ENCODE data around the gene ARHGAP1.

The ARHGAP1 gene

DNA sequence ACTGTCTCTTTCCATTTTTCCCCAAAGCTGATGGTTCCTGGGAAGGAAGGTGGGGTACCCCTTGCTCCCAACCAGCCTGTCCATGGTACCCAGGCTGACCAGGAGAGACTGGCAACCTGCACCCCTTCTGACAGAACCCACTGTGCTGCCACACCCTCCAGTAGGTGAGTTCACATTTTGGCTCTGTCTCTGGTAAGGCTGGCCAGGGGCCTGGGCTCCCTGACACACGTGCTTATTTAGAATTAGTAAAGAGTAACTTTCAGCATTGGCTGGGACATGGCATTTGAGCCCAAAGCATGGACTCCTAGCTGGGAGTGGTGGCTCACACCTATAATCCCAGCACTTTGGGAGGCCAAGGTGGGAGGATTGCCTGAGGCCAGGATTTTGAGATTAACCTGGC is 35.1 kb downstream of the ARHGAP1 start:
- no peak for DNase-seq (ENCODE audit: low read depth)
- no peak overlapping the region for H3K4me3 ChIP-seq (ENCODE audit: low read length)
- TF ChIP-seq, protein P1, sequence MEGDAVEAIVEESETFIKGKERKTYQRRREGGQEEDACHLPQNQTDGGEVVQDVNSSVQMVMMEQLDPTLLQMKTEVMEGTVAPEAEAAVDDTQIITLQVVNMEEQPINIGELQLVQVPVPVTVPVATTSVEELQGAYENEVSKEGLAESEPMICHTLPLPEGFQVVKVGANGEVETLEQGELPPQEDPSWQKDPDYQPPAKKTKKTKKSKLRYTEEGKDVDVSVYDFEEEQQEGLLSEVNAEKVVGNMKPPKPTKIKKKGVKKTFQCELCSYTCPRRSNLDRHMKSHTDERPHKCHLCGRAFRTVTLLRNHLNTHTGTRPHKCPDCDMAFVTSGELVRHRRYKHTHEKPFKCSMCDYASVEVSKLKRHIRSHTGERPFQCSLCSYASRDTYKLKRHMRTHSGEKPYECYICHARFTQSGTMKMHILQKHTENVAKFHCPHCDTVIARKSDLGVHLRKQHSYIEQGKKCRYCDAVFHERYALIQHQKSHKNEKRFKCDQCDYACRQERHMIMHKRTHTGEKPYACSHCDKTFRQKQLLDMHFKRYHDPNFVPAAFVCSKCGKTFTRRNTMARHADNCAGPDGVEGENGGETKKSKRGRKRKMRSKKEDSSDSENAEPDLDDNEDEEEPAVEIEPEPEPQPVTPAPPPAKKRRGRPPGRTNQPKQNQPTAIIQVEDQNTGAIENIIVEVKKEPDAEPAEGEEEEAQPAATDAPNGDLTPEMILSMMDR (conservative IDR thresholded peaks at IDR 0.05; ENCODE audit: low read depth, low read length), result no peak

DNA sequence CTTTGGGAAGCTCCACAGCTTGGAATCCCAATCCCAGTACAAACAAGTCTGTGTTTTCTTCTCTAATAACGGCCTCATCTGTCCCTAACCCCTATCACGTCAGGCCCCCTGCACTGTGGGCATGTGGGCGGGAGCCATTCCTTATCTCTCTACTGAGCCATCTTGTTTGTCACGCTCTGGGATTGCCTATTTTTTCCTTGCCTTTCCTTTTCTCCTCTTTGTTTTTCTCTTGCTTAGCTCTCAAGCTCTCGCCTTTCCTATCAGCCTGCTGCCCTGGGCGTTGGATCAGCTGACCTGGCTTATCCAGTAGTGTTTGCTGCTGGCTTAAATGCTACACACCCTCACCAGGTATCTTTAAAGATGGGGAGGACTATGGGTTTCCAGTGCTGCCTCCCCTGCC is 35.8 kb downstream of the ARHGAP1 start:
- TF ChIP-seq, protein P1 (conservative IDR thresholded peaks at IDR 0.05; ENCODE audit: low read depth, low read length), result no peak
- no peak overlapping the region for H3K4me3 ChIP-seq (ENCODE audit: low read length)

DNA sequence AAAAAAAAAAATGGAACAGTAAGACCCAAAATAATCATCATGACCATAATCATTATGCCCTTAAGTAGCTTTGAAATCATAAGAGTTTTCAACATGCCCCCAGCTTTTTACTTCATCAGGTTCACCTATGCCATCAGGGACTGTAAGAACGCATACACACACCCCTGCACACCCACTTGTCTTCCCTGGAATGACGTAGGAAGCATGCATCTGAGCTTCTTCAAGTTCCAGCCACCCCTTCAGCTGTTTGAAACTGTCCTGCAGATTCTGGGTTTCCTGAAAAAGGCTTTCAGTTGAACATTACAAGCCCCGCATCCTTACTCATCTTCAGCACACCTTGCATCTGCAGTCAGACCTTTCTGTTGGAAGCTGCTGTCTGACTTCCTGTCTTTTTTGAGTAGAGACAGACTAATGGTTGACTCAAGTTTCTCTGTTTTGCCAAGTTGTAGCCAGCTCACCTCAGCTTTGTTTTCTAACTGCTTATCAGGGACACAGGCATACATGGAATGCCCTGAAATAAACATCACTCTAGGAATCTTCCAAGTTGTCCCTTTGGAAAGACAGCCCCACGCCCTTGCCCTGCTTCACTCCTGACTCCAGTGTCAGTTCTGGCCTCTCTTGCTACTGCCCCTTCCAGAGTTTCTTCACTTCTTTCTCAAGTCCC is 37.0 kb downstream of the ARHGAP1 start:
- no peak for DNase-seq (ENCODE audit: low read depth)
- H3K4me3 ChIP-seq (ENCODE audit: low read length), result no peak overlapping the region
- TF ChIP-seq, protein P1 (conservative IDR thresholded peaks at IDR 0.05; ENCODE audit: low read depth, low read length), result no peak

More for the DNA sequence above, 35.8 kb downstream of the ARHGAP1 start:
- DNase-seq (ENCODE audit: low read depth), result no peak

DNA sequence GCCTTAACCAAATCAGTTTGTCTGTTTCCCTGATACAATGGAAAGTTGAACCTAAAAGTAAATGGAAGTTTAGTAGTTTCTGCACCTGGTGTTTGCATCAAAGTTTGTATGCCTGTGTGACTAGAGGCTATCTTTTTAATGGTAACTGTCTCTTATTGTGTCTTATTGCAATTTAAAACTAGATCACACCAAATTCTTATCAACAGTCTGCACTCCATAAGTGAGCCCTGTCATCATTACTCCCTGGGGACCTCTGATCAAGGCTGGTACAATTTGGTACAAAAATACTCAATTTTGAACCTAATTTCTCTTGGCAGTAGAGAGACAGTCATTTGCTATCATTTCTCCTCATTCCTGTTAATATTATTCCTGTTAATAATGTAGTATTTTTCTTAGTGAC is 38.1 kb downstream of the ARHGAP1 start:
- DNase-seq (ENCODE audit: low read depth), result no peak
- TF ChIP-seq, protein P1 (conservative IDR thresholded peaks at IDR 0.05; ENCODE audit: low read depth, low read length), result no peak
- H3K4me3 ChIP-seq (ENCODE audit: low read length), result no peak overlapping the region

DNA sequence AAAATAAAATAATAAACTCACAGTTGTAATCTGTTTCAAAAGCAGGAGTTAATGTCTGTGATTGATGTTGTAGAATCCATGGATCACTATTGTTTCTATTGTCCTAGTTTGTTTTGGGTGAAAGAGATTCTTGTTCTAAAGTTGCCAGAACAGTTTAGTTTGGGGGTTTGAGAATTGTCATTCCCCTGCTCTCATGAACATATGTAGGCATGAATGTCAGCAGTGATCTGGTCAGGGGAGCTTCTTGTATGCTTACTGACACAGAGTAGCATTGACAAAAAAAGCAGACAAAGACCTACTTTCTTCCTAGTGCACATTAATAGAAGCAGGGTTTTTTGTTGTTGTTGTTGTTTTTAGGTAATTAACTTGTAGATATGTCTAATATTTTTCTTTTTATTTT is 38.6 kb downstream of the ARHGAP1 start:
- DNase-seq (ENCODE audit: low read depth), result no peak
- TF ChIP-seq, protein P1 (conservative IDR thresholded peaks at IDR 0.05; ENCODE audit: low read depth, low read length), result no peak
- H3K4me3 ChIP-seq (ENCODE audit: low read length), result no peak overlapping the region

DNA sequence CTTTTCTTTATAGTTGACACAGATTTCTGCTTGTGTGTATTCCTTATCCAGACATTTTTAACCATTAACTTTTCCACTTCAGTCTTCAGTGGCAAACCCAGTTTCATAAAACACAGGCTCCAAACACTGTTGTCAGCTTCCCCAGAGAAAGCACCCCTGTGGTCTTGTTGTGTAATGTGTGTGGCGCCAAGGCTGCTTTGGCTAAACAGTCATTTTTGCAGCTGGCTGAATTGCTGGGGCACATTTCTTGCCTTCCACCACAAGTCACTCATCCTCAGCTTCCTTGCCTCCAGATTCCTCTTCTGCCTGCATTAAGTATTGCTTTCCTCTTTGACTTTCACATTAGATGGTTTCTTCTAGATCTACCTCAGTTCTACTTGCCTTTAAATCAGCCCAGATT is 40.5 kb downstream of the ARHGAP1 start:
- no peak overlapping the region for H3K4me3 ChIP-seq (ENCODE audit: low read length)
- TF ChIP-seq, protein P1 (conservative IDR thresholded peaks at IDR 0.05; ENCODE audit: low read depth, low read length), result no peak
- DNase-seq (ENCODE audit: low read depth), result no peak

DNA sequence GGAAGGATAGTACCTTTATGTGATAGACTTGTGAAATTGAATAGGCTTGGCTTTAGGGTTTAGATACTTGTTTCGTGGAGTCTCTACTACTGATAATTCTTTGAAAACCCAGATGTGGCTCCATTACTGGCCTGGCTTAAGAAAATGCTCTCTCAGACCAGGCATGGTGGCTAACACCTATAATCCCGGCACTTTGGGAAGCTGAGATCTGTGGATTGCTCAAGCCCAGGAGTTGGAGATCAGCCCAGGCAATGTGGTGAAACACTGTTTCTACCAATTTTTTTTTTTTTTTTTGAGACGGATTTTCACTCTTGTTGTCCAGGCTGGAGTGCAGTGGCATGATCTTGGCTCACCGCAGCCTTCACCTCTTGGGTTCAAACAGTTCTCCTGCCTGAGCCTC is 42.2 kb downstream of the ARHGAP1 start:
- DNase-seq (ENCODE audit: low read depth), result no peak
- H3K4me3 ChIP-seq (ENCODE audit: low read length), result no peak overlapping the region
- TF ChIP-seq, protein P1 (conservative IDR thresholded peaks at IDR 0.05; ENCODE audit: low read depth, low read length), result no peak
